ENCODE measurements around the gene ACAA1.
"Not testable (repeated sequence)": the region's sequence is repeated elsewhere in the genome, so short reads cannot be mapped to it uniquely, and the experiment has no call there.

Gene ACAA1, protein sequence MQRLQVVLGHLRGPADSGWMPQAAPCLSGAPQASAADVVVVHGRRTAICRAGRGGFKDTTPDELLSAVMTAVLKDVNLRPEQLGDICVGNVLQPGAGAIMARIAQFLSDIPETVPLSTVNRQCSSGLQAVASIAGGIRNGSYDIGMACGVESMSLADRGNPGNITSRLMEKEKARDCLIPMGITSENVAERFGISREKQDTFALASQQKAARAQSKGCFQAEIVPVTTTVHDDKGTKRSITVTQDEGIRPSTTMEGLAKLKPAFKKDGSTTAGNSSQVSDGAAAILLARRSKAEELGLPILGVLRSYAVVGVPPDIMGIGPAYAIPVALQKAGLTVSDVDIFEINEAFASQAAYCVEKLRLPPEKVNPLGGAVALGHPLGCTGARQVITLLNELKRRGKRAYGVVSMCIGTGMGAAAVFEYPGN

DNA sequence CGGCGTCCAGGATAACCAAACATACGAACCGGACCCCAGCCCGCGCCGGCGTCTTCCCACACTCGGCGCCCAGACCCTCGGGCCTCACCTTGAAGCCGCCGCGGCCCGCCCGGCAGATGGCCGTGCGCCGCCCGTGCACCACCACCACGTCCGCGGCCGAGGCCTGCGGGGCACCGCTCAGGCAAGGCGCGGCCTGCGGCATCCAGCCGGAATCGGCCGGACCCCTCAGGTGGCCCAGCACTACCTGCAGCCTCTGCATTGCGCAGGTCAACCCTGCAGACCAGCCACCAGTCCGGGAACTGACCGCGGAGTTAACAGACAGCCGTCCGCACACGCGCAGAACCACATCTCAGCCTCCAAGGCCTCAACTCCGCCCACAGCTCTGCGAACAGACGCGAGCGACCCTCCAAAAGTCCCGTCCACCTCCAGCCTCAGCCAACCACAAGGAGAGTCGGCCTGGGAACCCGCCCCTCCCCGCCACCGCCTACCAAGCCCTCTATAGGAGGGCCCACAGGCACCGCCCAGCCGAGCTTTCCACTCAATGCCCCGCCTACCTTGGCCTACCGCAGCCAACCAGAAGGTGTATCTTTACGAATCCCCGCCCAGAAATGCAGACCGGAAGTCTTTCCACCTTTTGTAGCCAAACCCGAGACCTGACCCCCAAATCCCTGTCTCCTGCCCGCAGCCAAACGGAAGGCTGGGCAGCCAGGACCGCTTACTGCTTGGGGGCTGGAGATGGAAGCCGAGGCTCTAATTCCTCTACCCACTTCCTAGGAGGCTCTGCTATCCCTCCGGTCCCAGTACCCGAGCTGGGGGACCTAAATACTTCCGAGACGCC, at the start of gene ACAA1:
Gene ACAA1, minus strand, starts transcription at position 351 of the 838 bp plus-strand sequence. Its CDS starts 92 bp downstream, at position 259.
- peak; percentile 89 to 97 (median 92) for DNase-seq

DNA sequence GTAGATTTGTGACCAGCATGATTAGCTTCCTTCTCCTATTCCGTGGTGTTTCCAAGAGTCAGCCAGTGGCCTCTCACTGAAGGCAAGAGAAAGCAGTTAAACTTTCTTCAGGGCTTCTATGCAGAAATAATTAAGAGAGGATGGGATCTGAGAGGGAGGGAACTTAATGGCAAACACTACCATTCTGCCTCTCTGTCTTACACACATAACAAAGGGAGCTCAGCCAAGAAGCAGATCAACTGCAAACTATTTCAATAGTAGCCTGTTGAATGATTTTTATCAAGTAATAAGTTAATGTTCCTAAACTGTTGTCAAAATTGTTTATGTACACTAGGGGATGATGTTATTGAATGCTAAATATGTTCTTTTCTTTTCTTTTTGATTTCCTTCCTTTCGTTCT, 40.3 kb upstream of the ACAA1 start:
- DNase-seq, result no peak

DNA sequence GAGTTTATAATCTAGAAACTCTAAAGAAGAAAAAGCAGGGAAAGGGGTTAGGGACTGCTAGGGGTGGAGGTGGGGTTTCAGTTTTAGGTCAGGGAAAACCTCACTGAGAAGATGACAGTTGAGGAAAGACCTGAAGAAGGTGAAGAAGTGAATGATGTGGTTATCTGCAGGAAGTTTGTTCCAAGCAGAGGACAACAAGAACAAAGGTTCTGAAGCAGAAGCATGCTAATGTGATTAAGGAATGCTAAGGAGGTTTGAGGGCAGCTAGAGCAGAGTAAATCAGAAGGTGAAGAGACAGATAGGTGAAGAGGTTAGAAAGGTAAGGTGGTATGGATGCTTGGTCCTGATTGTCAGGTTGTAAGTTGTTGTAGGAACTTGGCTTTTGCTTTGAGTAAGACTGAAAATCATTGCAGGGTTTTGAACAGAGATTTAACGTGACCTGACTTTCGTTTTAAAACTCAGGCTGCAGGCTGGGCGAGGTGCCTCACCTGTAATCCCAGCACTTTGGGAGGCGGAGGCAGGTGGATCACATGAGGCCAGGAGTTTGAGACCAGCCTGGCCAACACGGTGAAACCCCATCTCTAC, 37.0 kb upstream of the ACAA1 start:
- peak in 1 of 6 experiments; percentile 3 for DNase-seq

DNA sequence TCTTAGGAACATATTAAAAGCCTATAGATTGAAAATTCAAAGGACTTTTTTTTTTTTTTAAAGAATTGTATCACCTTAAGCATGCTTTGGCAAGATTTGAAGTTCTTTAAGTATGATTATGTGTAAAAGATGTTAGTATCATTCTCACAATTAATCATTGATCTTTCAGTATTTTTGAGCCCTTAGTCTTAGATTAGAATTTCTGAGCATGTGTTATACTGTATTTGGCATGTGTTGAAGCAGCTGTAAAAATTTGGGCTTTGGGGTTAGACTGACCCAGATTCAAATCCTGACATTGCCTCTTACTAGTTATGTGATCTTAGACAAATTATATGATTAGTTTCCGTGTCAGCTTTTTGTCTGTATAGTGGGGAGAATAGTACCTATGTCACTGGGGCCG, 34.7 kb upstream of the ACAA1 start:
- no peak for DNase-seq

DNA sequence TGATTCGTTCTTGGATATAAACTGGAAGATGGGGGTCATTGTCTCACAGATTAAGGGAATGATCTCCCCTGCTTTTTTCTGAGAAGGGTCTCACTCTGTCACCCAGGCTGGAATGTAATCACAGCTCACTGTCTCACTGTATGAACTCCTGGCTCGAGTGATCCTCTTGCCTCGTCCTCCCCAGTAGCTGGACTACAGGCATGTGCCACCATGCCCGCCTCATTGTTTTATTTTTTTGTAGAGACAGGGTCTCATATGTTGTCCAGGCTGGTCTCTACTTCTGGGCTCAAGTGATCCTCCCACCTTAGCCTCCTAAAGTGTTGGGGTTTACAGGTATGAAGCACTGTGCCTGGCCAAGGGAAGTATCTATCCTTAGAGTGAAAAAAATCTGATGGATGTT, 33.8 kb upstream of the ACAA1 start:
- no peak for DNase-seq

DNA sequence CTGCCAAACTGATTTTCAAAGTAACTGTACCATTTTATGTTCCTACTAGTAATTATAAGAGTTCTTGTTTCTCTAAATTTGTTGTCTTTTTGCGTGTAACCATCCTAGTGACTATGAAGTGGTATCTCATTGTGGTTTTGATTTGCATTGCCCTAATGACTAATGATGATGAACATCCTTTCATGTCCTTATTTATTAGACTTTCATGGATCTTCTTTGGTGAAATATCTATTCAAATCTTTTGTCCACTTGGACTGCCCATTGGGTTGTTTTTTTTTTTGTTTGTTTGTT, 32.0 kb upstream of the ACAA1 start:
- no peak for DNase-seq

DNA sequence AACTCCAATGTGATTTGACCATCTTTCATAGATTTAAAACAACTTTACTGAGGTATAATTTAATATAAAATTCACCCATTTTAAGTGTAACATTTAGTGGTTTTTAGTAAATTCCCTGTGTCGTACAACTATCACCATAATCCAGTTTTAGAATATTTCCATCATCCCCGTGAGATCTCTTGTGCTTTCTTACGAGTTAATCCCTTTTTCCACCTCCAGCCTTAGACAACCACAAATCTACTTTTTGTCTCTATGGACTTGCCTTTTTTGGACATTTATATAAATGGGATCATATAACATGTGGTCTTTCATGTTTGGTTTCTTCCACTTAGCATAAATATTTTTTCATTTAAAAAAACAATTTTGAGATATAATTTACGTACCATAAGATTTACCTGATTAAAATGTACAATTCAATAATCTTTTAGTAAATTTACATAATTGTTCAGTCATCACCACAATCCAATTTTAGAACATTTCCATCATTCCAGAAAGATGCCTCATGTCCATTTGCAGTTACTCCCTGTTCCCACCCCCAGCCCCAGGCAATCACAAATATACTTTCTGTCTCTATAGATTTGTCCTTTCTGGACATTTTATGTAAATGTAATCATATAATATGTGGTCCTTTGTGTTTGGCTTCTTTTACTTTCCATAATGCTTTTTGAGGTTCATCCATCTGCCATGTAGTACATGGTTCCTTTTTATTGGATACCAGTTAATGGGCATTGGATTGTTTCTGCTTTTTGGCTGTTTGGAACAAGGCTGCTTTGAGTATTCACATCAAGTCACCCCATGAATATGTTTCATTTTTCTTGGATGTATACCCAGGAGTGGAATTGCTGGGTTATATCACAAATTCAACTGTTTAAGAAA, 31.5 kb upstream of the ACAA1 start:
- no peak for DNase-seq

DNA sequence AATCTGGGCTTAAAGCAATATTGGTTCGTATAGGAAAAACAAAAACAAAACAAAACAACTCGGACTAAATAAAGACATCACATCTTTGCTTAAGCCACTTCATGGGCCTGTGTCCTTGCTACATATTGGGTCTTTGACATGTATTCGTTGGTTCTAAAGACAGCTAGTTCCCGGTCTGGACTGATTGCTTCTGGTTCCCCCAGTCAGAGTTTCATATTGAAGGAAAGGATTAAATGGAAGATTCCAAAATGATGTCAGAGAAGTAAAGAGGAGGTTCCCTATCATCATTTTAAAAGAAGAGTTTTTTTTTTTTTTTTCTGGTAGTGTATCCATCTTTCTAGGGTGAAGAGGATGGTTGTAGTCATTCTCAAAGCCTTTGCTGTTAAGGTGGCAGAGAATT, 30.7 kb upstream of the ACAA1 start:
- DNase-seq, result no peak

DNA sequence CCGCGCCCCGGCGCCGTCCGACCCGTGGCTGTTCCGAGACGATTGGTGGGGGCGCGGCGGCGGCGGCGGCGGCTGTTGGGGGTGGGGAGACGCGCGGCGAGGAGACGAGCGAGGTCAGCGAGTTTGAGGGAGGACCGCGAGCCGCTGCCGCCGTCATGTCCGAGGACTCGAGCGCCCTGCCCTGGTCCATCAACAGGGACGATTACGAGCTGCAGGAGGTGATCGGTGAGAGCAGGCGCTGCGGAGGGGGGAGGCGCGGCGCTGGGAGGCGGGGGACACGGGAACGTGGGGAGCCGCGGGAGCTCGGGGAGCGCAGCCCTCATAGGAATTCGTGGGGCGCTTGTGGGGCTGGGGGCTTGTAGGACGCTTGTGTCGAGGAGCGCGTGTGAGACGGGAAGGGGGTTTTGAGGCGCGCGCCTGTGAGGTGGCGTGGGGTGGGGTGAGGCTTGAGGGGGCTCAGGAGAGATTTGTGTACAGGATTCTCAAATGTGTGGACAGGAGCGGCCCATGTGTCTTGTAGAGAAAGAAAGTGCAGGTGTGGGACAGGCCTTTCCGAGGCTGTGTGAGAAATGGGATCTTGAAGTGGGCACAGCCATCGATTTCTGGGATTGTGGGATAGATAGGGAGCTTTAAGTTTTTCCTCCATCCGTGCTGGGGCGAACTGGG, 28.9 kb upstream of the ACAA1 start:
- peak in 1 of 6 experiments; percentile 48 for DNase-seq

DNA sequence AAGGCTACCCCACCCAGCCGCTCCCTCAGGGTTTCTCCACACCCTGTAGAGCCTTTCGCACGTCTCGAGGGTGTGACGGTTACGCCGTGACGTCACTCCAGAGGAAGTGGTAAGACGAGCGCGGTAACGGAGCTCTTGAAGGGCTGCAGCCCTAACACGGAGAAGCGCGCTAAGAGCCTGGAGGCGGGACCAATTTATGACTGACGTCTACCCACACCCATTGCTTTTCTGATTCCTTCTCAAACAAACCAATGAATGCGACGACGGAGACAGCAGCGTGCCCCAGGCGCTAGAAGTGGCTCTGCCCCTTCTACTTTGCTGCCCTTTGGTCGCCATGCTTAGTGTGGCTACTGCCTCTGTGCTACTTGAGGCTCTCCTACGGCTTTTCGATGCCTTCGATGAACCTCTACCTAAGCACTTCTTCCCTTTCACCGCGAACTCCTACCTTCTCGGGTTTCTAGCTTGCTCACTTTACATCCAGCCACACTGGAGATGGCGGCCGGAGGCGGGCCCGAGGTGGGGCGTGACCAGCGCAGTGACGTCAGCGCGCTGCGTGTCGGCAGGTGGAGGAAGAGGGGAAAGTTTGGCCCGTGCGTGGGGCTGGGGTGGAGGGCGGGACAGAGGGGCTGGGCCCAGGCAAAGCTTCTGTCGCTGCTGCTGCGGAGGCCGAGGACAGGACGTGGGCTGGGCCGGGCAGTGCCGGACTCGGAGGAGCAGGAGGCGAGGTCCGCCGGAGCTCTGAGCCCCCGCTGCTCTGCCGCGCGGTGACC, 28.2 kb upstream of the ACAA1 start, which contains the start of gene OXSR1:
Gene OXSR1, plus strand, starts transcription at position 586 of the 770 bp plus-strand sequence. CDS start 340 bp downstream, outside the sequence.
- DNase-seq, result peak; percentile 95 to 99 (median 98)

DNA sequence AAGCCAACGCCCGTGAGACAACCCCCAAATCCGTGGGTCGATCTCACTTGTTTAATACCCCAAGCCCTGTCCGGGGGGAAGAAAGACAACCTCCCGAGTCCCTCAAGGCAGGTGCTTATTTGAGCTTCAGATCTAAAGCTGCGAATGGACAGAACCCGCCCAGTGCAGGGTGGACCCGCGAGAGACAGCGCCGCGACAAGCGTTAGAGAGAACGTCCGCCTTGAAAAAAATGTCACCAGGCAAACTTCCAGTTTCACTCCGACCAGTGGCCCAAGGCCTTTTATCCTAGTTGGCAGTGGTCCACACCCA, 27.7 kb upstream of the ACAA1 start:
- no peak for DNase-seq

DNA sequence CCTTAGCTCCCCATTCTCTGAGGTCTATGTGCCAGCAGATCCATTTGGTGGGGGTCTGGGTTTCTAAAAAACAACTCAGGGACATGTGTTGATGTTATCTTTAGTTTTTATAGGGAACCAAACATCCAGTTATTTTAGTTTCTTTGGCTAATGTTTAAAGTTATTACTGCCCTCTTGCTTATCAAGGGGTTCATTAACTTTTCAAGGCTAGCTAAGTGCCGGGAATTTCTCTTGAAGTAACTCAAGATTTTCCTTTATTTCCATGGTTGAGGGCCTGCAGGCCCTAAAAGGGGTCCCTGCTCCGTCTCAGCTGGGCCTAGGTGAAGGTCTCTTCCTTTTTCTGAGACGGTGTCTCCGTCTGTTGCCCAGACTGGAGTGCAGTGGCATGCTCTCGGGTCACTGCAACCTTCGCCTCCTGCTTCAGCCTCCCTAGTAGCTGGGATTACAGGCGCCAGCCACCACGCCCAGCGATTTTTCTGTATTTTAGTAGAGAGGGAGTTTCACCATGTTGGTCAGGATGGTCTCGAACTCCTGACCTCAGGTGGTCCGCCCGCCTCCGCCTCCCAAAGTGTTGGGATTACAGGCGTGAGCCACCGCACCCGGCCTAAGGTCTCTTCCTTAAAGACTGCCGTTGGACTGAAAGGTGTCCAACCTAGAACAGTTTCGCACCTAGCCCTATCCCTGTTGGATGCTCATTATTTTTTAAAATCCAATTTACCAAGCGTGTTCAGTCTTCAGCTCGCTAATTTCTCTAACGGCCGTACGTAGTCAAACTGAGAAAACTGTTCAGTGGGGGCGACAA, 27.1 kb upstream of the ACAA1 start:
- DNase-seq, result no peak

DNA sequence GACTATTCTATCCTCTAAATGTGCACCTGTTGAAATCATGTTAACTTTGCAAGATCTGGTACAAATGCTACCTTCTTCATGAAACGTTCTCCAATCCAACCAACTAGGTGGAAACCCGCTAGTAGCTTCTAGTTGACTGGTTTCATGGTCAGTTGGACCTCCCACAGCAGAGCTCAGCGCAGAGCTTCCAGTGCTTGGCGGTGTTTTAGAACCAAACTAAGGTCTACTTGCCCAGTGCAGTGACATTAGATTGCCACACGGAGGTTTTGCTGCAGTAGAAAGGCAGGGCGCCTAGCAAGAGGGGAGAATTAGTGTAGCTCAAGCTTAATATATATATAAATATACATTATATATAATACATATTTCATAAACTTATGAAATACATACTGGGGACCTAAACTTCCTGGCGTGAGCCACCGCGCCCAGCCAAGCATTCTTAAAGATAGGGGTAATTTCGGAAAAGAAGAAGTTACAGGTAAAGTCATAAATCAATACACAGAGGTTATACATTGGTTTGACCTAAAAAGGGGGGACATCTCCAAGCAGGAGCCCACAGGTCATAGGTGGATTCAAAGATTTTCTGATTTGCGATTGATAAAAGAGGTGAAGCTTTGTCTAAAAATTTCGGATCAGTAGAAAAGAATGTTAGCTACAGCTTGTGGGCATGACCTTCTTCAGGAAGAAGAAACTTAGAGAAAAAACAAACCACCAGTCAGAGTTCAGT, 26.4 kb upstream of the ACAA1 start:
- peak in 1 of 6 experiments; percentile 6 for DNase-seq

DNA sequence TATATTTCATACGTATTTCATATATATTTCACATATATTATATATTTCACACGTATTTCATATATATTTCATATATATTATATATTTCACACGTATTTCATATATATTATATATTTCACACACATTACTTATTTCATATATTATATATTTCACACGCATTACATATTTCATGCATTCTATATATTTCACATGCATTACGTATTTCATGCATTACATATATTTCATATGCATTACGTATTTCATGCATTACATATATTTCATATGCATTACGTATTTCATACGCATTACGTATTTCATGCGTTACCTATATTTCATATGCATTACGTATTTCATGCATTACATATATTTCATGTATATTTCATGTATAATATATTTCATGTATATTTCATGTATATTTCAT, 23.8 kb upstream of the ACAA1 start:
- DNase-seq, result not testable (repeated sequence)

DNA sequence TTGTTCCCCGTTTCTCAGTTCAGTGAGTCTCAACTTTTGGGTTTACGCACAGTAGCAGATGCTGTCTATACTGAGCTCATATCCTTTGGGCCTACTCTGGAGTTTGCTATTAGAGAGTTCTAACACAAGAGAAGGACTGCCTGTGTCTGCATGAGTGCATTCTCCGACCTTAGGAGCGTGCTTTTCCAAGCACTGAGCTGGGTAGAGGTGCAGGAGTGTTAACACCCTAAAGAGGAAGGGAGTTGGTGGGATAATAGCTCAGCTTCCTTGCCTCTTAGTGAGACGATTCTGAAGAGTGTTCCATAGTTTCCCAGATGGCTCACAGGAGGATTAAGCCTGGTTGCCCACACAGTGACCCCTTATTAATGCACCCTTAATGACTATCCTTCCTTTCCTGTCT, 21.5 kb upstream of the ACAA1 start:
- no peak for DNase-seq

DNA sequence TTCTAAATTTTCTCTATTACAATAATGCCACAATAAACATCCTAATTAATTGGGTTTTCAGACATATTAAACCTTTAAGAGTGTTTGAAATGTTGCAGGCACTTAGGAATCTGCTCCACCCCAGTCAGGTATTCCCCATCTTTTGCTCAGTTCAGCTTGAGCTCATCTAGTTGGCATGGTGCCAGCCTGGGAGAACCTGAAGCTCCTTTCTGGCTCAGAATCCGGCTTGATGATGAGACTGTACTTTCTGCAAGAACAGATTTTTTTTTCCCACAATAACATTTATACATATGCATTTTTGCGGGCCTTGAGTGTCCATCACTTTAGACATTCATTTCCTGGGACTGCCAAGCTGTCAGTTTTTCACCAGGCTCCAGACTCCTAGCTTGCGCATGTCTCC, 20.7 kb upstream of the ACAA1 start:
- no peak for DNase-seq

DNA sequence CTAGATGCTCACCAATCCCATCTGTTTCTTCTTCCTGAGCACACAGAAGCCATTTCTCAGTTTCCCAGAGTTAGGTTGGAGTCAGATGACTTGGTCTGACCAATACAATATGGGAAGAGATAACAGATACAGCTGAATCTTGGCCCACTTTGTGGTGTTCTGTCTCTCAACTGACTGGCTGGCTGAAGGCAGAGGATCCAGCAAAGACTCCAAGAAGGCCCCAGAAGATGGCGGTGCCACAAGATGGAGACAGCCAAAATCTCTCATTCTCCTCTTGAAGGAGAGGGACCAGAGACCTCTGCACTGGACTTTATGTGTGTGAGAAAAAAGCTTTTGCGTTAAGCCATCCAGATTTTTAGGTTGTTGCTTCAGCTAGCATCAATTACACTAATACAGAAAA, 20.2 kb upstream of the ACAA1 start:
- DNase-seq, result no peak

DNA sequence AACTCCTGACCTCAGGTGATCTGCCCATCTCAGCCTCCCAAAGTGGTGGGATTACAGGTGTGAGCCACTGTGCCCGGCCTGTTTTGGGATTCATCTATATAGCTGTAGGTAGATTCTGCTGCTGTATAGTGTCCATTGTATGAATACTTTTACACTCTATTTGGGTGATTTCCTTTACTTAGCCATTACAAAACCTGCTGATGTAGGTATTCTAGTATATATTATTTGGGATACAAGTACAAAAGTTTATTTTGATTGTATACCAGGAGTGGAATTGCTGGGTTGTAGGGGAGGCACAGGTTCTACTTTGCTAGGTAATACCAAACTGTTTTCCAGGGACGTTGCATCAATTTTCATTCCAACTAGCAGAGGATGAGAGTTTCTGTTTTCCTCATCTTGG, 18.9 kb upstream of the ACAA1 start:
- no peak for DNase-seq

DNA sequence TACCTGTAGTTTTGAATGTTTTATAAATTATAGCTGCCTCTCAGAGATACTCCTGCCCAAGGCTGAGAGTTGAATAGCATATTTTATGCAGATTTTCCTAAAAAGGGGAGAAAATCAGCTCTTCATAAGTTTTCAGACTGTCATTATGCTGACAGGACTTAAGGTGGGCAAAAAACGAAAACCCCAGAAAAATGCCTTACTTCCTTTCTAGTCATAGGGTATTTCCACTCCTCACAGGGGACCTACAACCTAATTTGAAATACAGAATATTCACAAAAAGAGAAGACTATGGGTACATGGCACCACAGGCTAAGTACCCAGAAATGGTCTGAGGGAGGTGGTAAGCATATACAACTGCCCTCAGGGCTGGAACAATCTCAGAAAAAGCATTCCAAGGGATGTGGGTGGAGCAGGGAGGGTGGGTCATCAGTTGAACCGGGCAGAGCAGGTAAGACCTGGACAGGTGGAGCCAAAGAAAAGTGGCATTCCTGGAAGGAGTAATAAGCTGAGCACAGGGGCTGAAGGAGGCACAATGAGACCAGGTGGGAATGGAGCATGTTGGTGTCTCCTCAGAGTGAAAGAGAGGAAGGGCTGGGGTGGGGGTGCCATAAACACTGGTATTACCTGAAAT, 17.8 kb upstream of the ACAA1 start:
- no peak for DNase-seq
